Measurements from ENCODE around the gene NFIA. TPM values are rescaled to one million over a fixed set of nuclear protein-coding genes. Genes with fewer than 3 reads are reported as not detected.
A peak's percentile ranks its signal among the peaks of the same experiment; 100 is the strongest.

Gene NFIA
- total and polyA plus RNA-seq, 2 of the 13 experiments (the other 11 are each of a cell fraction or from before 2014, with no cell fraction given) = 14.7 to 28.5 TPM

GRCh38 chr1:61183471-61184039 lies 101.2 kb downstream of the NFIA start (continued):
- TF ChIP-seq ZFP37 (CRISPR knock-in tag; IDR thresholded peaks at IDR 0.05; ENCODE audit: borderline replicate concordance) (0 out of 2 replicates have a peak, but pooled peaks have one; percentile 64), SKI (IDR thresholded peaks at IDR 0.05; ENCODE audit: partially characterized antibody) (peak; percentile 99), GATAD1 (CRISPR knock-in tag; IDR thresholded peaks at IDR 0.05) (peak; percentile 68; the same call in 1 of the 2 replicates), HMG20A (CRISPR knock-in tag; IDR thresholded peaks at IDR 0.05; ENCODE audit: borderline replicate concordance) (peak; percentile 56; the same call in 1 of the 2 replicates), SMAD3 (CRISPR knock-in tag; IDR thresholded peaks at IDR 0.05) (peak; percentile 83; the same call in 1 of the 2 replicates), ZNF691 (CRISPR knock-in tag; IDR thresholded peaks at IDR 0.05; ENCODE audit: borderline replicate concordance, low read depth) (0 out of 2 replicates have a peak, but pooled peaks have one; percentile 25), ZBTB38 (CRISPR knock-in tag; IDR thresholded peaks at IDR 0.05) (peak; percentile 83), PHB2 (IDR thresholded peaks at IDR 0.05; ENCODE audit: partially characterized antibody) (no peak), THRA (CRISPR knock-in tag; IDR thresholded peaks at IDR 0.05; ENCODE audit: borderline replicate concordance) (peak; percentile 73; the same call in 1 of the 2 replicates), ZNF597 (CRISPR knock-in tag; IDR thresholded peaks at IDR 0.05) (no peak), ELF3 (CRISPR knock-in tag; IDR thresholded peaks at IDR 0.05) (peak; percentile 72), POLR2A (IDR thresholded peaks at IDR 0.05; ENCODE audit: insufficient read depth in 1 of 2, low read depth in 2 of 2, low read length in 2 of 2) (peak; percentile 46 to 70), KAT8 (CRISPR knock-in tag; IDR thresholded peaks at IDR 0.05) (peak; percentile 5; the same call in 1 of the 2 replicates), CREM (IDR thresholded peaks at IDR 0.05) (peak; percentile 65; the same call in 1 of the 2 replicates), CREM (CRISPR knock-in tag; IDR thresholded peaks at IDR 0.05) (no peak), FOXK2 (IDR thresholded peaks at IDR 0.05) (peak; percentile 83), TERF1 (CRISPR knock-in tag; IDR thresholded peaks at IDR 0.05) (no peak), PRDM4 (CRISPR knock-in tag; IDR thresholded peaks at IDR 0.05; ENCODE audit: borderline replicate concordance) (no peak), POGZ (CRISPR knock-in tag; IDR thresholded peaks at IDR 0.05) (peak; percentile 91), ZNF263 (CRISPR knock-in tag; IDR thresholded peaks at IDR 0.05) (no peak), ZSCAN25 (CRISPR knock-in tag; IDR thresholded peaks at IDR 0.05) (no peak)
